22Rv1 (cell line): Measurements from ENCODE around the gene PCDH9.

Source experiments
- H3K27ac ChIP-seq: fragments of 450-650 bp; 2 replicates; pipeline ENCODE4 v1.5.1; 2017
- ZFX ChIP-seq: fragments of 450-650 bp; IDR thresholded peaks from 2 replicates; pipeline ENCODE4 v1.6.1; 2017; ENCODE audit warnings: antibody characterized with exemption, borderline replicate concordance
- TF ChIP-seq, protein P1 (sequence below): fragments of 450-650 bp; IDR thresholded peaks from 2 replicates; pipeline ENCODE4 v1.5.1; 2017; ENCODE audit warnings: mild to moderate bottlenecking

Gene PCDH9

DNA sequence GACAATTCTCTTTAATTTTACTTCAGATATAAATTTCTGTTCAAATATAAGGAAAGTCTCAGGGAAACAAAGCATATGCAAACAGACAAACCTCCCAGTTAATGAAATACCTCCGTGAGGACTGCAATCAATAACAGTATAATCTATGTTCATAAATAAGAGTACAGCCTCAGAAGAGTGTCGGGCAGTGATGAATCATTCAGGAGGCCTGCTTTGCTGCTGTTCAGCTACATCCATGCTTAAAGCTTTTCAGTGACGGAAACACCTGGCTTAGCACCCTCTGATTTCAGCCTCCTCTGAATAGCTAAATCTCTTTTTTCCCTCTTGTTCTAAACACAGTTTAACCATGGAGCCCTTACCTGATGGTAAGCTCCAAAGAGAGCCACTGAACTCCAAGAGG, 69.0 kb downstream of the PCDH9 start:
- H3K27ac ChIP-seq: no peak overlapping the region
- TF ChIP-seq, protein P1, sequence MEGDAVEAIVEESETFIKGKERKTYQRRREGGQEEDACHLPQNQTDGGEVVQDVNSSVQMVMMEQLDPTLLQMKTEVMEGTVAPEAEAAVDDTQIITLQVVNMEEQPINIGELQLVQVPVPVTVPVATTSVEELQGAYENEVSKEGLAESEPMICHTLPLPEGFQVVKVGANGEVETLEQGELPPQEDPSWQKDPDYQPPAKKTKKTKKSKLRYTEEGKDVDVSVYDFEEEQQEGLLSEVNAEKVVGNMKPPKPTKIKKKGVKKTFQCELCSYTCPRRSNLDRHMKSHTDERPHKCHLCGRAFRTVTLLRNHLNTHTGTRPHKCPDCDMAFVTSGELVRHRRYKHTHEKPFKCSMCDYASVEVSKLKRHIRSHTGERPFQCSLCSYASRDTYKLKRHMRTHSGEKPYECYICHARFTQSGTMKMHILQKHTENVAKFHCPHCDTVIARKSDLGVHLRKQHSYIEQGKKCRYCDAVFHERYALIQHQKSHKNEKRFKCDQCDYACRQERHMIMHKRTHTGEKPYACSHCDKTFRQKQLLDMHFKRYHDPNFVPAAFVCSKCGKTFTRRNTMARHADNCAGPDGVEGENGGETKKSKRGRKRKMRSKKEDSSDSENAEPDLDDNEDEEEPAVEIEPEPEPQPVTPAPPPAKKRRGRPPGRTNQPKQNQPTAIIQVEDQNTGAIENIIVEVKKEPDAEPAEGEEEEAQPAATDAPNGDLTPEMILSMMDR: no peak
- TF ChIP-seq ZFX: no peak

DNA sequence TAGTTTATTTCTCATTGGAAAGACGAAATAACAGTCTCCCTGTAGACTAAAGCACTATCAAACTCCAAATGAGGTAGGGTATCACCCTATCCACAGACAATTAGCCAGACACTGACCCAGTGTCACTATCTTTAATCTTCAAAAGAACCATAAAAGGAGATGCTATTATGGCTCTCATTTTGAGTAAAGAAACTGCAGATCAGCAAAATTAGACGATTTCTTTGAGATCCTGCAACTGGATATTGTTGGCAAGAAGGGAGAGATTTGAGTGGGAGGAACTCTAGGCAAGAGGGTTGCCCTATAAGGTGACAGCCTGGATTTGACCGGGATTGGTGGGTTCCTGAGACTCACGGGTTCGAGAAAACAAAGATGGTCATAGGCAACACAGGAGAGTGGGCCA, 71.2 kb downstream of the PCDH9 start:
- no peak overlapping the region for H3K27ac ChIP-seq

DNA sequence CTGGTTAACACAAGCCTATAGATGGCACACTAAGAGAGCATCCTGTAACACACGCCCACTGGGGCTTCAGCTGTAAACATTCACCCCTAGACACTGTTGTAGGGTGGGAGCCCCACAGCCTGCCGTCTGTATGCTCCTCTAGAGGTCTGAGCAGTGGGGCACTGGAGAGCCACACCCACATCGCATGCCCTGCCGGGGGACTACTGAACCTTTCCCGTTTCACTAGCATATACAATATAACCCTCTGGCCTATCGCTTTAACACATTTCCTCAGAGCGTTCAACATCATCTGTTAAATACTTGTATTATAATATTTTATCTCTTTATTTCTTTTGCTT, 73.4 kb downstream of the PCDH9 start:
- no peak overlapping the region for H3K27ac ChIP-seq
- no peak for TF ChIP-seq ZFX
- TF ChIP-seq, protein P1: no peak

More for the DNA sequence above, 71.2 kb downstream of the PCDH9 start:
- TF ChIP-seq, protein P1: no peak
- TF ChIP-seq ZFX: no peak

DNA sequence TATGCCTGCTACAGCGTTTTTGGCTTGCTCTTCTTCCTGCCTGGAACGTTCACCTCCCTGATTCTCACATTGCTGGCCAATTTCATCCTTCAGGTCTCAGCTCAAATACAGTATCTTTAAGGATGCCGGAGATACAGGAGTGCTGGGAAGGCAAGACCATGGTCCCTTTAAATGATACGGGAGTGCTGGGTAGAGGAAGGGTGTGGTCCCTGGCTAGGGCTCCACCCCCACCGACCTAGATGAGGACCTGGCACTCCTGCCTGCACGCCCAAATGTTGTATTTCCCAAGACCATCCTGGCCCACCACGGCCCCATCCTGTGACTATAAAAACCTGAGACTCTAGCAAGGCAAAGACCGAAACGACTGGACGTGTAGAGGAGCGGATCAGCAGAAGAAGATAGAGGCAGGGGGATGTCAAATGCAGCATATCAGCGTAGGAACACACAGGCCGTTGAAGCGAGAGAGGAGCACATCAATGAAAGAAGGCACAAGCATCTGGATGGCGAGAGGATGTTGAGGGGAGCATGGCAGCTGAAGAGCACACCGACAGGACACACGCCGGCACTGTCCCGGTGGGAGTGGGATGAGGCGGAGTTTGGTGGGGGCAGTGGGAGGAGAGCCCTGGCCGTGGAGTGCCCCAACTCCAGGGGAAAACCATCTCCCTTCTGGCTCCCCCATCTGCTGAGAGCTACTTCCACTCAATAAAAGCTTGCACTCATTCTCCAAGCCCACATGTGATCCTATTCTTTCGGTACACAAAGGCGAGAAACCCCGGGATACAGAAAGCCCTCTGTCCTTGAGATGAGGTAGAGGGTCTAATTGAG, 74.0 kb downstream of the PCDH9 start:
- no peak overlapping the region for H3K27ac ChIP-seq
- TF ChIP-seq, protein P1: no peak
- no peak for TF ChIP-seq ZFX

DNA sequence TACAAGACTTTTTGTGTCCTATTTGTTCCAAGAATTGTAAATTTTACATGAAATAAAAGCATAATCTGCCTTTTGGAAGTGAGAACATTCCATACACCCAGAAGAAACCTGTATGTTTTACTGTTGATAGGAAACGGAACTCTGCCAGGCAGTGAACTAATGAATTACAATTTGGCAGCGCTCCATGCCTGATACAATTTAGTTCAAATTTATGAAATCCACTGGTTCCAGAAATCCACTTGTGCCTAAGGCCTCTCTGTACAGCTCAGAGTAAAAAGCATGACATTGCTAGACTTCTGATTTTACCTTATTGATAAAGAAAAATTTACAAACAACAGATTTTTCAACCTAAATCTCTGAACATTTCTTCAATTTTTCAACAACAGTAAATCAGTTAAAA, 78.1 kb downstream of the PCDH9 start:
- TF ChIP-seq, protein P1: no peak
- no peak for TF ChIP-seq ZFX
- H3K27ac ChIP-seq: no peak overlapping the region

DNA sequence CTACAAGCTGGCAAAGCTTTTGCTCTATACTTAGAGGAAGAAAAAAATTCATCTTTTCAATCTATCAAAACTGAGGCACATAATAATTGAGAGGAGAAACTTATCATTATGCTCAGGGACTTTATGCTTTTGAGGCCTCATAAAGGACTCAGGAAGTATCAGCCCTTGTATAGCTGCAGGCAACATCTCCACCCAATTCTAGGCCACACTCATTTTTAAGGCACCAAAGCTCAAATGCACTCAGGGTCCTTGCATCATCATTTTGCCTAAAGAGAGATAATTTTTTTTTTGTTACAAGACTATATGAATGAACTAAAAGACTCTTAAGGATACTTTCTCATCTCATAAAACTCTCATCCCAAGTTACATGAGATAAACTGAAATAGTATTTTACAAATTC, 78.5 kb downstream of the PCDH9 start:
- no peak for TF ChIP-seq ZFX
- H3K27ac ChIP-seq: no peak overlapping the region

DNA sequence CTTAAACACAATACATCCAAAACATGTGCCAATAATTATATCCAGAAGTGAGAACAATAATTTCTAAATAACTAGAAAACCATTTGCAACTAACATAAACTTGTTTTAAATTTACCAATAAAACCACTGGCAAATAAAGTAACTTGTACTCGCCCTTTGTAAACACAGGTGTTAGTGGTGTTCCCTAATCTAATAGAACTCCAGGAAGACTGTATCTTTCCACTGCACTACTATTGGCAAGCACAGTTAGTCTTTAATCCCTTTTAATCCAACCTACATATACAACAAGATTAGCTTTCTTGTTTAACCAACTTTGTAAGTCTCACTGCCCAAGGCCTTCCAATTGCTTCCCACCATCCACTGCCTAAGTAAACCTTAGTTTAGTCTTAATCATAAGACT, 79.5 kb downstream of the PCDH9 start:
- TF ChIP-seq, protein P1: no peak
- no peak for TF ChIP-seq ZFX
- no peak overlapping the region for H3K27ac ChIP-seq

DNA sequence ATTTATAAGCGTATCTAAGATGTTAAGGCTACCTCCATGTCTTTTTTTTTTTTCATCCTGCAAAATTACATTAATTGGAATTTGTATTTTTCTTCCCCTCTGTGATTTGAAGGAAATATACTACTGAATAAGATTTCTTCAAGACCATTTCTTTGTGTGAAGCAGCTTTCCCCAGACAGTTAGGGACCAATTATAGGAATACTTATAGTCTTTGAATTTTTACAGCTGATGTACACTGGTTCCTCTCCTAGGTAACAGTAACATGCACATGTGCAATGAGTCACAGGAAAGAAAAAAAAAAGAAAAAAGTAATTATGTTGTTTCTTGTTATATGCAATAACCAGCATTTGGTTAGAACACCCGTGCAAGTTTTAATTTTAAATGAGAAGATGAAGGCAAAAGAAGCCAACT, 82.0 kb downstream of the PCDH9 start:
- H3K27ac ChIP-seq: no peak overlapping the region
- no peak for TF ChIP-seq ZFX
- TF ChIP-seq, protein P1: no peak
